ELF-1 (cell line): ENCODE data around the gene DMP1.
"Not testable (repeated sequence)": the region's sequence is repeated elsewhere in the genome, so short reads cannot be mapped to it uniquely, and the experiment has no call there.

ENCODE experiments used
- DNase-seq: peaks from one replicate; pipeline ENCODE4 v3.0.0-alpha.2; 2016; ENCODE audit warnings: low read depth, low spot score

Gene DMP1

GRCh38 chr4:87680271-87680670, 30.2 kb downstream of the DMP1 start:
- DNase-seq, result no peak

DNA sequence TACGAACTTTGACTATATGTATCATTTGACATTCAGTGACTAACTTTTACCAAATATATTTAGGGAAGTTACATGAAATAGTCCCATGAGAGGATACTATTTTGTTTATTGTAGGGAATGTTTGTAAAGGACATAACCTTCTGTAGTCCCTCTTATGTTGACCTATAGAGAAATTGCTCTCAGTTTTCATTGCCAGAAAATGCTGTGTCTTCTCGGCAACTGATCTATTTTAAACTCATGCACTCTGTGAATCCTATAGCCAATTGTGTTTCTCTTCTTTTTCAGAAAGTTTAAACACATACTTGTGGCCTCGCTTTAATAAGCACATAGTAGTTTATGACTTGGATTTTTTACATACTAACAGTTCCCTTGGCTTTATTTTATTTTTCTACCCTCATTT, 38.2 kb downstream of the DMP1 start:
- no peak for DNase-seq

DNA sequence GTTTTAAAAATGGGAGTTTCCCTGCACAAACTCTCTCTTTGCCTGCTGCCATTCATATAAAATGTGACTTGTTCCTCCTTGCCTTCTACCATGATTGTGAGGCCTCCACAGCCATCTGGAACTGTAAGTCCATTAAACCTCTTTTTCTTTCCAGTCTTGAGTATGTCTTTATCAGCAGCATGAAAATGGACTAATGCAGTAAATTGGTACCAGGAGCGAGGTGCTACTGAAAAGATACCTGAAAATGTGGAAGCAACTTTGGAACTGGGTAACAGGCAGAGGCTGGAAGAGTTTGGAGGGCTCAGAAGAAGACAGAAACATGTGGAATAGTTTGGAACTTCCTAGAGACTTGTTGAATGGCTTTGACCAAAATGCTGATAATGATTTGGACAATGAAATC, 40.9 kb downstream of the DMP1 start:
- DNase-seq, result not testable (repeated sequence)

GRCh38 chr4:87692060-87692459, 42.0 kb downstream of the DMP1 start:
- not testable (repeated sequence) for DNase-seq

DNA sequence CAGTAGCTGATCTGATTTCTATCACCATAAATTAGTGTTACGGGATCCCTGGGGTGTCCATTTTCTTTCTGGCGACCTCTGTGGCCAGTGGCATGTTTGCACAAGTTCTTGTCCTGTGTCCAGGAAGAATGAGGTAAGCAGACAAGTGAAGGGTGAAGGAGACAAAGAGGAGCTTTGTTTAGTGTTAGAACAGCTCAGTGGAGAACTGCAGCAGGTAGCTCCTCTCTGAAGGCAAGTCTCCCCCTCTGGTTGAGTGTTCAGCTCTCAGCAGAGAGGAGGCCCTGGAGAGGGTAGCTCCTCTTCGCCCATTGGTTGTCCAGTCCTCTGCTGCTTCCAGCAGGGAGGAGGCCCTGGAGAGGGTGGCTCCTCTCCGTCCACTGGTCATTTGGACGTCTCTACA, 47.2 kb downstream of the DMP1 start:
- no peak for DNase-seq

DNA sequence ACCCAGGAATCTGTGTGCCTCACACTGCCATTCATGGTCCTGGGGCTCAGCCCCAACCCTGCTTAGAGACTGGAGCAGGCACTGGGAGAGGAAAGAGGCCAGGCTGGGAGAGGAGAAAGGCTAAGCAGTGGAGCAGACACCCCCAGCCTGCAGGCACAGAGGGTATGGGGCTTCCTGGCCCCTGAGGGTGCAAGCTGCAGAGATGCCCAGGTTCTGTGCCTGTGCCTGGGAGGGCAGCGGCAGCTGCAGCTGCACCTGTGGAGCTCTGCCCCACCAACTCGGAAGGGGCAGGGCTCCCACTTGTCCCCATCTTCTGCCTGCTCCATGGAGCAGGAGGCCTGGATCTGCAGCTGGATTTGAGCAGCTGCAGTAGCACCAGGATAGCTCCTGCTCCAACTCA, 47.9 kb downstream of the DMP1 start:
- no peak for DNase-seq

- DNase-seq, result no peak
Observed at GRCh38 chr4:87698394-87698793, 48.3 kb downstream of the DMP1 start.

- no peak for DNase-seq
Observed at GRCh38 chr4:87704001-87704400, 53.9 kb downstream of the DMP1 start.

DNA sequence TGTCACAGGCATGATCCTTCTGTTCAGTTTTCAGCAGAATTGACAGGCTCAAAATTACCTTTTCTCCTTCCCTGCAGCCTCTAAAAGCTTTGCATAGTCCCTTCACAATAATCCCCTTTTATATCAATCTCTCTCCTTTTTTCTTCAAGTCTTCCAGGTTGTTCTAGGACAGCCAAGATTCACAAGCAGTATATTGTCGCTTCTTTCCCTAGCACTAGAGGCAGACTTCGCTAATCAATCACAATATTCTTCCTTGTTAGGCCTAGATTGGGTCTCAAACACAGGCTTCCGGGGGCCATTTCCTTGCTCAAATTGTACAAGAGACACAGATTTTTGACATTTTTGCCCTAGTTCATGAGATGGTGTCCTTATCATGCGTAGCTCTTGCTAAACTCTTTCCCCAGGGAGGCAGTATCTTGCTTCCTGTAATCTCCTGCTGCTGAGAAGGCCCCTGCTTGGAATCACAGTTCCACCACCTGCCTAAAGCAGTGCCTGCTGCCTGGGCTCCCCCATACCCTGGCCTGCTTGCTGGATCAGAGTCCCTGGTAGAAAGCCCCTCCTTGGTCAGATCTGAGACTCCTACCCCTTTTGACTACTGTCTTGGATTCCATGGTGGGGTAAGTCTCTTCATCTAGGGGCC, 57.3 kb downstream of the DMP1 start:
- DNase-seq, result no peak
